Stimulated activated CD4-positive, alpha-beta T cell treated with anti-CD3 and anti-CD28 coated beads, Interleukin-1b, Interleukin-23, amount 100 ng/mL, for 24 hours (primary cell): ENCODE data around the gene CRIM1.

Source experiments
- DNase-seq, 4 experiments: peaks; one replicate each; pipeline ENCODE4 v3.0.0-alpha.2; 2020; ENCODE audit warnings: low read depth in 4 of 4, low spot score in 1 of 4

Gene CRIM1

DNA sequence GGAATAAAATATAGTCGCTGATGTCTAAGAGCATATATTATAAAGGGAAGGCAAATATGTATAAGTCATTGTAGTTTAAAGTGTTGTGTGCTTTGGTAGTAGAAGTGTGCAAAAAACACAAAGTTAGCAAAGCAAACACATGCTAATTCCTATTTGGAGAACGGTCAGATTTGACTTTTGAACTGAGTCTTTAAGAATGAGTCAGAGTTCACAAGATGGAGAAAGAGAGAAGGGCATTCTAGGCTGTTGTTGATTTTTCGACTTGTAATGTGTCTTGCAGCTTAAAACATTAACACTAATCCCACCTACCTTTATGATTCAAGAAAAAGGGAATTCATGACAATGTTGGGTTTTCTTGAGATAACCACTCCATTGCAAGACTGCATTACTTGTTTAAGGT lies 98.1 kb downstream of the CRIM1 start:
- no peak for DNase-seq

DNA sequence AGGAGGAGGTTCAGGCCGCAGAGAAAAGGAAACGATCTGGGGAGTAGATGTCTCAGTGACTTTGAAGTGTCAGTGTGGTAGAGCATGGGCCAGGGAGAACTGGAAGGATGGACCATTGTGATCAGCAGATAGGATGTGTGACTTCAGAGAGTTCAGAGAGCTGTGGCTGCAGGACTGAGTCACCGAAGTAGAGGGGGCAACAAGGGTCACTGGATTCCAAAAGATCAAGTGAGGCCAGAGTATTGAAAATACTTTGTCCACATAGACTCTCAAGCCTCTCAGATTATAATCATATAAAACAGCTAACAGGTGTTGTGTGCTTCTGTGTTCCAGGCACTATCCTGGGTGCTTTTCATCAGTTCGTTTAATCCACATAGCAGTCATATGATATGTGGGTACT lies 99.4 kb downstream of the CRIM1 start:
- DNase-seq = no peak

- DNase-seq = no peak
These were observed 100.2 kb downstream of the CRIM1 start for GRCh38 chr2:36455788-36456187.

- DNase-seq = no peak
These were observed 100.9 kb downstream of the CRIM1 start for GRCh38 chr2:36456227-36457175.

DNA sequence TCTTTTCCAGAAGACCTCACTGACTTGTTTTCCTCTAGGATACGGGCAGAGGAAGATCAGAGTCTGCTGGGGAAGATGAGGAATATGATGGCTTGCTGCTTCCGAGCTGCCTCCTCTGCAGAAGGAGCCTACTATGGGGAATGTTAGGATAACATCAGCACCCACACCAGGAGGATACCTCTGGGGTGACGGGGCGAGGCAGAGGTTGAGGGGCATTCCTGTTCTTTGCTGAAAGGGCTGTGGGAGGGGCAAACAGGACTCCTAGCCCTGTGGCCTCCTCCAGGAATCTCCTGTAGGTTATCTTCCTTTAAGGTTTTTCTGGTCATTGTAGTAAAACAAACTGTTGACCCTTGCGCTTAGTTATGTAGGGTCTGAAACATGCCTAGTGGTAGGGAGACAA lies 102.5 kb downstream of the CRIM1 start:
- no peak for DNase-seq

GRCh38 chr2:36459725-36460137 lies 104.2 kb downstream of the CRIM1 start:
- DNase-seq = no peak

DNA sequence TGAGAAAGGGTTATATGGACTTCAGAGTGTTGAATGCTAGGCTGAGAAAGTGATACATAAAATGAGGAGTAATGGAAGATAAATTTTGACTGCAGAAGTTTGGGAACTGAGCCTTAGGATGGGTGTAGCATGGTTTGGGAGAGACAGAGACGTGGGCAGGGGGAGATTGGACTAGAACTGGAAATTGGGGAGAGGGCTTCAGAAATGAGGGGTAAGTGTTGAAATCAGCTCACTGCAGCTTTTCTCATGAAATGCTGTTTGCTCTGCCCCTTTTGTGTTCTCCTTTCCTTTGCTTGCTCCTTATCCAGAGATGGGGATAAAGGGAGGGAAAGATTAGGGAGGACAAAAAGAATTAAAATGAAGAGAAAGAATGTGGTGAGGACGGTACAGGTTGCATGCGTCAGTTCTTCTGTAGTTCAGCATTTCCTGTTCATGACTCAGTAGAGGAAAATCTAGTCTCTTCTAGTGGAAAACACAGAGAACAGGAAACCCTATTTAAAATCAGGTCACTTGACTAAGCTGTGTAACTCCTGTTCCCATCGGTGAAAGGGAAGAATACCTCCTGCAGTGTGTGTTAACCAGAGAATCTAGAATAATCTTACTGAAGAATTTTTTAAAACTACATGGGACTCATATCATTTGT lies 105.6 kb downstream of the CRIM1 start:
- DNase-seq = no peak

- DNase-seq = no peak
These were observed 106.8 kb downstream of the CRIM1 start for GRCh38 chr2:36462311-36462935.

DNA sequence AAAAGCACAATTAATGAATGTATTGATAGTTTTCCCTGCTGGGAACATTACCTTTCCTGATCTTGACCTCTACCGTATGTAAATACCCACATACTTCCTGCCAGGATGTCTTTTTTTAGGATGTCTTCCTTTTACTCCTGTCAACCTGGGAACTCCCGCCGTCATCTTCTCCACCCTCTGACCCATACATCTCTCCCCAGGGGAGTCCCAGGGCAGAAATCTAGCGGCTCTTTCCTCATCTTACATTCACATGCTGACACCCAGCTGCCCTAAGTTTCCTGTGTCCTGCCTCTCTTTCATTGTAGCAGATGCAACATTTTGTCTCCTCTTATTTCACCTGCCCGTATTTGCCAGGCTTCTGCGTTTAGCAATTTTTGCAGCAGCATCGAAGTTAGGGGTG lies 107.8 kb downstream of the CRIM1 start:
- DNase-seq = no peak

DNA sequence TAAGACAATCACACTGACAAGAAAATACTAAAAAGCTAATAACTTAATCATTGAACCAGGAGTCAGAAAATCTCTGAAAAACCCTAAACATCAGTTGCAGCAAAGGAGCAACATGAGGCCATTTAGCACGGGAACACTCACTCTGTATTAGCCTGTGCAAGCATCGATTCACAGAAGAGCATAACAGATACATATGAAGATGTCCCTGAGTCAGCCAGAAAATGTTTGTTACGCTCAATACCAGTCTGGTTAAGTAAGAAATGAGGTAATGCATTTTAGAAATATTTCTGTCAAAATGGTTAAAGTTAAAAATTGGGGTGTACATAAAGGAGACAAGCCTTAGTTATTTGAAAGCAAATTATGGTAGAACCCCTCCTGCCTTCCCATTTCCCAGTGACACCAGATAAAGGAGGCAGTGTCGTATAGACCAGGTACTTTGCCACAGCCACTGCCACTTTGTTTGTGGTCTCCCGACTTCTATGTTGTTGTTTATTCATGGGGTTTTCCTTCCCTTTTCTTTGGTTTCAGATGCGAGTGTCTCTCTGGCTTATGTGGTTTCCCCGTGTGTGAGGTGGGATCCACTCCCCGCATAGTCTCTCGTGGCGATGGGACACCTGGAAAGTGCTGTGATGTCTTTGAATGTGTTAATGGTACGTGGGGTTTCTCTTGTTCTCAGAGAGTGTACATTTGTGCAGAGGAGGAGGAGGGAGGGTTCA lies 108.6 kb downstream of the CRIM1 start:
- DNase-seq = no peak

DNA sequence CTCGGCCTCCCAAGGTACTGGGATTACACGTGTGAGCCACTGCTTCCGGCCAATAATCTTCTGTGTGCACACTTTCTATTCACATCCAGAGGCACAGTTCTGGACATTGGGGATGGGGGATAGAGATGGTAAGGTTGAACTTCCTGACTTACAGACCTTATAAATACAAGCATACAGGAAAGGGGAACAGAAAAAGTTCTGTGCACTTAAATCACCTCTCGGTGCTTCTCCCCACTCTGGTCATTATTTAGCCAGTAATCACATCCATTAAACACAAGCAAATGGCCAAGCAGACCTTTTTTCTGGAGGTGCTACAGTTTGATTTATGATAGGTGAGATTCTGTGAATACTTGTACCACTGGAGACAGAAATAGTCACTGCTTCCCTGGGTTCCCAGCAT lies 110.6 kb downstream of the CRIM1 start:
- no peak for DNase-seq

- no peak for DNase-seq
These were observed 113.0 kb downstream of the CRIM1 start for GRCh38 chr2:36468463-36469105.

DNA sequence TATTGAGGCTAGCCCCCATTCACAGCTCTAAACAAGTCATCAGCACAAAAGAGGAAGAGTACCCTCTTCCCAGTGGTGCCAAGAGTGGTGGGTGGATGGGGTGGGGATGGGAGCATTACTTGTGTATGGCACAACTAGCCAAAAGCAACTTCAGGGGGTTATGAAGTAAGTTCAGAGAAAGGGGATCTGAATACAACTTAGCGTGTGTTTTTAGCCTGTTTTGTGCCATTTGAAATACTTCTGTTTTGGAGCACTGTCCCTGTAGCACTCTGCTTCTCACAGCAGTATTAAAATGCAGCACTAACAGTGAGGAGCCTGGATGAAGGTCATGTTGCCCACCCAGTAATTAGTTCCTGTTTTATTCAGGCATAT lies 113.5 kb downstream of the CRIM1 start:
- no peak for DNase-seq

GRCh38 chr2:36469710-36470109 lies 114.1 kb downstream of the CRIM1 start:
- no peak for DNase-seq

DNA sequence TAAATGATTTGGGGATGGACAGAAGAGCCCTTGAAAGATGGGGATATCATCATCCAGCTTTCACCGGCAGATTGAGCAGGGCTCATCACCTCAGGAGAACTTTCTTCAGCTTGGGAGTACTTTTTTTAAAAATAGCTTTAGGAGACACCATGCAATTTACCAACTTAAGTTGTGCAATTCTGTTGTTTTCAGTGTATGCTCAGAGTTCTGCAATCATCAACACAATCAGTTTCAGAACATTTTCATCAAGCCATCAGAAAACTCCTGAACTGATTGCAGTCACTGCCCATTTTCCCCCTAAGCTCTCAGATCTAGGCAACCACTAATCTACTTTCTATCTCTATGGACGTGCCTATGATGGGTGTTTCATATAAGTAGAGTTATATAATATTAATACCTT lies 117.7 kb downstream of the CRIM1 start:
- DNase-seq = no peak

DNA sequence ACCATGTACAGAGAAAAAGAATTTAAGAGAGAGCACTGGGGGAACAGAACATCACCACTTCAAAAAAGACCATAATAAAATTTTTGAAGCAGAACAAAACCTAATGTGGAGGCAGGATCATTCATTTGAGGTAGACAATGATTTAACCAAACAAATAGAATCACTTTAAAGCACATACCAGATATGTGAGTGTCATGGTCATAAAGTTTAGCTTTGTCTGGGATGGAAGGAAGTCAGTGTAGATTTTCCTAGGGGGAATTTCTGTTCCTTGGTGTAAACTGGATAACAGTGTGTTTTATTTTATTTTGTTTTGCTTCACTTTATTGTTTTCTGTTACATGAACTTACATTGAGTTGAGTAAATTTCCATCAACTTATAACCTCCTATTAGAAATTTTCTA lies 120.8 kb downstream of the CRIM1 start:
- no peak for DNase-seq

DNA sequence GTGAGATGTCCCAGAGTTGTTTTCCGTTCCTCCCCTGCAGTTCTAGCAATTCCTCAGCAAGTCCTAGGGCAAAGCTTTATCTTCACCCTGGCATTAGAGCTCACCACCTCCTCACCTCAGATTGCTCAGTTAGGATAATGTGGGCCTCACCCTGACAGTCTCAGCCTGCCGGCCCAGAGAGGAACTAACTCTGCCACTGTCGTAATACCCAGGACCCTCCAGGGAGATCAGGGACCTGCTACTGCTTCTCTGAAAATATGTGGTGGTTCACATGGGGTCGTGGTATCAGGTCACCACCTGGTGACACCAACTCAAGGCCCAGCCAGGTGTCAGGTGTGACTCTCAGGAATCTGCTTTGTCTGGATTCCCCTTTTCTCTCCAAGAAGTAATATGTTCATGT lies 121.7 kb downstream of the CRIM1 start:
- DNase-seq = no peak

DNA sequence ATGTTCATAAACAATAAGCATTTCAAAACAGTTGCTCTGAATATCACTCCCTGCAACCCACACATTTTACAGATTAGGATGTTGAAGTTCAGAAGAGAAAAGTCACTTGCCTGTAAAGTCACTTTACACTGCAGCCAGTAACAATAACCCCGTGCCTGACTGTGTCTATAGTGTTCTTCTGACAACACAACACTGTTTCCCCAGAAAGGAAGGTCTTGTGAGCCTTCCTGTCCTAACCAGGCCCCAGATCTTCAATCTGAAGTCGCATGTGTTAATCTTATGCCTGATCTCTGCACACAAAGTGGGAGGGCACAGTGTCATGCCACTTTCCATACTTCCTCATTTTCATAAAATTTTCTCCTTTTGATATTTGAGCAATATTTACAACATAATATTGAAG lies 122.2 kb downstream of the CRIM1 start:
- DNase-seq = no peak

- DNase-seq = no peak
These were observed 122.8 kb downstream of the CRIM1 start for GRCh38 chr2:36478332-36478738.

- no peak for DNase-seq
These were observed 123.4 kb downstream of the CRIM1 start for GRCh38 chr2:36478999-36479398.

- DNase-seq = no peak
These were observed 123.8 kb downstream of the CRIM1 start for GRCh38 chr2:36479406-36479805.
